Endothelial cell of umbilical vein (primary cell): Measurements from ENCODE around the gene SESN3. TPM values are rescaled to one million over a fixed set of nuclear protein-coding genes. Genes with fewer than 3 reads are reported as not detected.

Experiments used
- BruUV-seq: library from RNA; stranded (reverse); fragments of 400-500 nt; replicated peaks from 2 replicates; lab custom pipeline; 2021; lab: Mats Ljungman, UMichigan
- CTCF ChIA-PET: fragments of 300-600, 350-600 bp; sonication (Branson Sonifier 250); formaldehyde crosslinking; loops from one replicate; lab custom pipeline; 2021; ENCODE audit warnings: antibody characterized with exemption, inconsistent platforms; lab: Charles Lee
- POLR2A ChIA-PET: fragments of 300-600, 350-600 bp; sonication (Branson Sonifier 250); formaldehyde crosslinking; loops from one replicate; lab custom pipeline; 2021; ENCODE audit warnings: antibody characterized with exemption, inconsistent platforms; lab: Charles Lee
- DNase-seq: peaks from one replicate; pipeline ENCODE4 v3.0.0-alpha.2; 2011; ENCODE audit warnings: low read depth, low spot score
- FAIRE-seq: peaks from 2 replicates; lab custom pipeline; 2011; peaks lifted over from hg19 to GRCh38; lab: Jason Lieb, UNC
- H2AFZ ChIP-seq: 2 replicates; pipeline ENCODE4 v1.6.0; 2012; ENCODE audit warnings: low read depth, low read length, control low read depth, inconsistent platforms
- H3K27ac ChIP-seq: 2 replicates; pipeline ENCODE4 v1.5.1; 2011; ENCODE audit warnings: low read depth, mild to moderate bottlenecking, control low read depth, low read length, moderate library complexity; ENCODE audit not compliant: insufficient read depth
- H3K27me3 ChIP-seq, 2 experiments: 2 replicates each; pipeline versions ENCODE4 v1.6.0 to v1.6.1; 2011; ENCODE audit warnings: low read length in 2 of 2, mixed read lengths in 1 of 2; ENCODE audit not compliant: control insufficient read depth in 2 of 2, insufficient read depth in 2 of 2
- H3K36me3 ChIP-seq, 2 experiments: 2 replicates in 1 of 2; 3 replicates in 1 of 2; pipeline ENCODE4 v1.5.1; 2011; ENCODE audit warnings: low read length in 2 of 2, mild to moderate bottlenecking in 1 of 2, moderate library complexity in 1 of 2; ENCODE audit not compliant: control insufficient read depth in 2 of 2, insufficient read depth in 2 of 2; ENCODE audit errors: extremely low read depth in 1 of 2
- H3K4me1 ChIP-seq: 3 replicates; pipeline ENCODE4 v1.5.1; 2011; ENCODE audit warnings: mild to moderate bottlenecking, low read length; ENCODE audit not compliant: control insufficient read depth, insufficient read depth; ENCODE audit errors: extremely low read depth
- H3K4me2 ChIP-seq: 2 replicates; pipeline ENCODE4 v1.6.1; 2011; ENCODE audit warnings: low read length, control low read depth, mixed read lengths; ENCODE audit not compliant: insufficient read depth
- H3K4me3 ChIP-seq, 3 experiments: fragments of 200-600 bp in 1 of 3; sonication (generic), shearing (Covaris generic) in 1 of 3; replicated peaks in 1 of 3; 2 replicates each; pipeline ENCODE4 v1.5.1; 2011 to 2016; ENCODE audit warnings: control low read depth in 3 of 3, low read length in 3 of 3, mild to moderate bottlenecking in 2 of 3, inconsistent platforms in 1 of 3, low read depth in 1 of 3, moderate library complexity in 1 of 3; ENCODE audit not compliant: insufficient read depth in 1 of 3
- H3K79me2 ChIP-seq: 2 replicates; pipeline ENCODE4 v1.6.0; 2012; ENCODE audit warnings: low read length, inconsistent platforms; ENCODE audit not compliant: control insufficient read depth, insufficient read depth
- H3K9ac ChIP-seq: replicated peaks from 2 replicates; pipeline ENCODE3; 2011; ENCODE audit warnings: low read length, control low read depth; ENCODE audit not compliant: insufficient read depth; ENCODE audit errors: extremely low read depth
- H3K9me1 ChIP-seq: replicated peaks from 3 replicates; pipeline ENCODE4 v1.6.0; 2011; ENCODE audit warnings: mild to moderate bottlenecking, low read length; ENCODE audit not compliant: control insufficient read depth, insufficient read depth; ENCODE audit errors: extremely low read depth
- H3K9me3 ChIP-seq: replicated peaks from 2 replicates; pipeline ENCODE4 v1.5.1; 2012; ENCODE audit warnings: low read length, inconsistent platforms; ENCODE audit not compliant: control insufficient read depth, insufficient read depth
- H4K20me1 ChIP-seq: replicated peaks from 2 replicates; pipeline ENCODE3; 2011; ENCODE audit warnings: mild to moderate bottlenecking, low read length; ENCODE audit not compliant: control insufficient read depth, insufficient read depth; ENCODE audit errors: extremely low read depth
- EZH2 ChIP-seq: IDR thresholded peaks from 2 replicates; pipeline ENCODE4 v1.6.1; 2012; ENCODE audit warnings: borderline replicate concordance, low read depth, mild to moderate bottlenecking, moderate library complexity, low read length, inconsistent platforms; ENCODE audit not compliant: severe bottlenecking
- FOS ChIP-seq: IDR thresholded peaks from 2 replicates; pipeline ENCODE4 v1.6.1; 2011; ENCODE audit warnings: mild to moderate bottlenecking, low read length, moderate library complexity, borderline replicate concordance; ENCODE audit not compliant: insufficient read depth
- GATA2 ChIP-seq: IDR thresholded peaks from 2 replicates; pipeline ENCODE4 v1.7.0; 2011; ENCODE audit warnings: low read depth, mild to moderate bottlenecking, moderate library complexity, mixed read lengths, low read length; ENCODE audit not compliant: insufficient read length, insufficient read depth
- JUN ChIP-seq: IDR thresholded peaks from 2 replicates; pipeline ENCODE4 v1.6.1; 2011; ENCODE audit warnings: borderline replicate concordance, low read depth; ENCODE audit not compliant: insufficient read length, insufficient read depth
- MYC ChIP-seq: IDR thresholded peaks from one replicate; pipeline ENCODE4 v1.6.1; 2011; ENCODE audit warnings: mild to moderate bottlenecking, low read depth, low read length
- POLR2A ChIP-seq: IDR thresholded peaks from 2 replicates; pipeline ENCODE4 v1.6.1; 2012; ENCODE audit warnings: low read depth, mild to moderate bottlenecking, control low read depth, low read length
- POLR2AphosphoS5 ChIP-seq: IDR thresholded peaks from 2 replicates; pipeline ENCODE4 v1.6.1; 2012; ENCODE audit warnings: low read depth, mild to moderate bottlenecking, control low read depth, low read length, moderate library complexity; ENCODE audit not compliant: insufficient read depth
- dilution Hi-C: fragments of 300-500 bp; cut with MboI; formaldehyde crosslinking; loops from one replicate; pipeline ENCODE4 v1.15.0; 2019; ENCODE audit warnings: low sequenced_read_pairs; ENCODE audit not compliant: extremely low pct_ligation_motif_present
- intact Hi-C: fragments of 100-400 bp; cut with micrococcal nuclease; formaldehyde crosslinking; loops from one replicate; pipeline ENCODE4 v1.10.0; 2022
- polyA plus RNA-seq, 4 experiments: library from polyadenylated mRNA; depleted of rRNA in 3 of 4; stranded (reverse) in 3 of 4; unstranded in 1 of 4; fragments of >200 nt; gene quantifications; 2 replicates each; pipeline versions ENCODE4 v1.2.1 to v1.2.3, GENCODE V29; 2011 to 2012; ENCODE audit warnings: missing spikeins in 1 of 4
- total RNA-seq: library from RNA; stranded (reverse); gene quantifications from 2 replicates; pipeline ENCODE4 v1.2.3, GENCODE V29; 2021
- TF ChIP-seq, protein P1 (sequence below): IDR thresholded peaks from 2 replicates; pipeline ENCODE4 v1.6.1; 2011; ENCODE audit not compliant: insufficient read depth, insufficient read length
- TF ChIP-seq, protein P2 (sequence below), 2 donors: IDR thresholded peaks; 1 replicate in 1 of 2; 2 replicates in 1 of 2; pipeline ENCODE4 v1.5.1; 2011; ENCODE audit warnings: low read length in 2 of 2, mild to moderate bottlenecking in 2 of 2, moderate library complexity in 2 of 2, control low read depth in 1 of 2, inconsistent platforms in 1 of 2, low read depth in 1 of 2; ENCODE audit not compliant: insufficient read depth in 1 of 2; ENCODE audit errors: extremely low read depth in 1 of 2

Gene SESN3
- total and polyA plus RNA-seq, 2 donors (not counting 3 experiments of a cell fraction or from before 2014, with no cell fraction given), result 1.6 to 6.9 TPM

DNA sequence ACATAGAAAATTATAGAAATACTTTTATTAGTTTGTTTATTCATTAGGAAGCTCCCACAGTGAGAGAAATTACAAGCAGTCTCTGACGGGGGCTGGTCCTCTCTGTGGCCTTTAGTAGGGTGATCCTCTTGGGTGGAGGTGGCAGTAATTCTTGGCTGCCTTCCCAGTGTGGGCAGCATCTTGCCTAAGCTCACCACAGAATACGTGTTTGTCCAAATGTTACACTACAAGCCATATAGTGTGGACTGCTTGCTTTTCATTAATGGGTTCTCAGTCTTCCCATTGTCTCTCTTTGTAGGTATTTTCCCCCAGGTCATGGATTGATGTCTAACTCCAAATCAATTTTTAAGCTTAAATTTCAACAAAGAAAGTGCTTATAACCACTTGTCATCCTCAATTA is 98.0 kb downstream of the SESN3 start:
- H3K27ac ChIP-seq, result no peak overlapping the region
- POLR2A ChIA-PET, result no interaction called here
- dilution Hi-C loops, result no loop called here

More for the DNA sequence above, 98.0 kb downstream of the SESN3 start:
- Histone ChIP-seq H3K36me3 (peaks cover 0 to 6% of the 10 kb centered on the region in 2 experiments), H3K27me3 (no peaks in the 10 kb centered on the region), H3K9me1 (no peaks in the 10 kb centered on the region), H3K9ac (no peak overlapping the region), H3K4me2 (no peak overlapping the region), H2AFZ (no peak overlapping the region), H3K9me3 (no peaks in the 10 kb centered on the region), H3K4me3 (no peak overlapping the region), H3K79me2 (no peaks in the 10 kb centered on the region), H4K20me1 (no peaks in the 10 kb centered on the region), H3K4me1 (no peaks in the 10 kb centered on the region)
- TF ChIP-seq POLR2AphosphoS5 (no peak), FOS (no peak), JUN (no peak), POLR2A (no peak), EZH2 (no peak), GATA2 (no peak), MYC (no peak)
- TF ChIP-seq, protein P1, sequence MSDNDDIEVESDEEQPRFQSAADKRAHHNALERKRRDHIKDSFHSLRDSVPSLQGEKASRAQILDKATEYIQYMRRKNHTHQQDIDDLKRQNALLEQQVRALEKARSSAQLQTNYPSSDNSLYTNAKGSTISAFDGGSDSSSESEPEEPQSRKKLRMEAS, result no peak
- TF ChIP-seq, protein P2, sequence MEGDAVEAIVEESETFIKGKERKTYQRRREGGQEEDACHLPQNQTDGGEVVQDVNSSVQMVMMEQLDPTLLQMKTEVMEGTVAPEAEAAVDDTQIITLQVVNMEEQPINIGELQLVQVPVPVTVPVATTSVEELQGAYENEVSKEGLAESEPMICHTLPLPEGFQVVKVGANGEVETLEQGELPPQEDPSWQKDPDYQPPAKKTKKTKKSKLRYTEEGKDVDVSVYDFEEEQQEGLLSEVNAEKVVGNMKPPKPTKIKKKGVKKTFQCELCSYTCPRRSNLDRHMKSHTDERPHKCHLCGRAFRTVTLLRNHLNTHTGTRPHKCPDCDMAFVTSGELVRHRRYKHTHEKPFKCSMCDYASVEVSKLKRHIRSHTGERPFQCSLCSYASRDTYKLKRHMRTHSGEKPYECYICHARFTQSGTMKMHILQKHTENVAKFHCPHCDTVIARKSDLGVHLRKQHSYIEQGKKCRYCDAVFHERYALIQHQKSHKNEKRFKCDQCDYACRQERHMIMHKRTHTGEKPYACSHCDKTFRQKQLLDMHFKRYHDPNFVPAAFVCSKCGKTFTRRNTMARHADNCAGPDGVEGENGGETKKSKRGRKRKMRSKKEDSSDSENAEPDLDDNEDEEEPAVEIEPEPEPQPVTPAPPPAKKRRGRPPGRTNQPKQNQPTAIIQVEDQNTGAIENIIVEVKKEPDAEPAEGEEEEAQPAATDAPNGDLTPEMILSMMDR (IDR thresholded peaks at IDR 0.05; ENCODE audit: extremely low read depth in 1 of 2, insufficient read depth in 1 of 2, low read depth in 1 of 2, low read length in 2 of 2), result no peak
- CTCF ChIA-PET, result interaction anchor here (0.6 kb wide), 1 partner anchor 37 kb away, joined by 5 read pairs; no protein-coding TSS in a partner anchor
- intact Hi-C loops, result no loop called here
- no peak for FAIRE-seq
- no peak for DNase-seq
- BruUV-seq, result no TSS peak
